Measurements from ENCODE around the gene ZNF441.
"Not testable (repeated sequence)": the region's sequence is repeated elsewhere in the genome, so short reads cannot be mapped to it uniquely, and the experiment has no call there.

Gene ZNF441

DNA sequence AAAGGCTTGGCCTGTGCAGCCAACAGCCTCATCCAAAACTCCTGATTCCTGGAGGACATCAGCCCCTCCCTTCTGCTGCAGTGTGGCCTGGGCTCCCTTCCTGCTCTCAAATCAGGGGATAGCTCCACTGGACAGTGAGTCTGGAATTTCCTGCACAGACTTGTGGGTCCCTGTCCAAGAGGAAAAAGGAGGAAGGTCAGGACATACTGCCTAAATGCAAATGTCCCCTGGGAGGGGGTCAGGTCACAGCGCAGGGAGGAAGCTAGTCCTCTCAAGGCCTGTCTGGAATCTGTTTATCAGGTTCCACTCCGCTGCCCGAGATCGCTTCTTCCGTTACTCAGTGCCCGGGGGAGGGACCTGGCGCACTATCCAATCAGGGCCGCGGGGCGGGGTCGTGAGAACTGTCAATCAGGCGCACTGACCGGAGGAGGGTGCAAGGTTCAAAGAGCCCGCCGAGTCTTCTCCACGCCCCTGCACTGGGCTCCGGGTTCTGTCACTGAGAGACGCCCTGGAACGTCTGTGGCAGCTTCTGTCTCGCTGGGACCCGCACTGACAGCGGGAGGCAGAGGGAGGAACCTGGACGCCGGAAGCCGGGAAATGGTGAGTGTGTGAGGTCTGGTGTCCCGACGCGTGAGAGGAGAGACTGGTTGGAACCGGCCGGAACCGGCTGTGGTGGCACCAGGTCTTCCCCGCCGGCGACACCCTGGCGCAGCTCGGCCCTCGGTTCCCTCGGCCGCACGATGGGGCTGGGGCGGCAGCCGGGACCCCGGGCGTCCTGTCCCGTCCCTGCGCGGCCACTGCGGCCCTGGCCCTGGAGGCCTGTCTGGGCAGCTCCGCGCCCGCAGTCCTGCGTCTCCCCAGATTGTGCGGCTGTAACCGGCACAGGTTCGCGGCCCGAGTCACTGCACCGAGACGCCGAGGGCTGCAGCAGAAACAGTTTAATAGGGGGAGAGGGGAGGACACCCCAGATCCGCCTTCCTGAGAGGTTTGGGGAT is at the start of gene ZNF441:
Gene ZNF441 (plus strand): TSS at position 404 of the 995 bp plus-strand sequence. CDS start 194 bp downstream, at position 598.
- peak; percentile 86 for DNase-seq (ENCODE audit: low read depth)

DNA sequence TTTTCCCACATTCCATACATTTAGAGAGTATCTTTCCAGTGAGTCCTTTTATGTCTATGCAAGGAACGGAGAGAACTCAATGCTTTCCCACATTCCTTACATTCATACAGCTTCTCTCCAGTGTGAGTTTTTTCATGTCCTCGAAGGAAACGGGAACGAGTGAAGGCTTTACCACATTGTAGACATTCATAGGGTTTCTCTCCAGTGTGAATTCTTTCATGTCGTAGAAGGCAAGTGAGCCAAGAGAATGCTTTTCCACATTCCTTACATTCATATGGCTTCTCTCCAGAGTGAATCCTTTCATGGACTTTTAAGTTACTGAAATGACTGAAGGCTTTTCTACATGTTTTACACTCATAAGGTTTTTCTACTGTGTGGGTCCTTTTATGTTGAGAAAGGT is 45.1 kb upstream of the ZNF441 start:
- DNase-seq (ENCODE audit: low read depth) = no peak

- DNase-seq (ENCODE audit: low read depth) = no peak
Observed at GRCh38 chr19:11722414-11722813, 44.4 kb upstream of the ZNF441 start.

DNA sequence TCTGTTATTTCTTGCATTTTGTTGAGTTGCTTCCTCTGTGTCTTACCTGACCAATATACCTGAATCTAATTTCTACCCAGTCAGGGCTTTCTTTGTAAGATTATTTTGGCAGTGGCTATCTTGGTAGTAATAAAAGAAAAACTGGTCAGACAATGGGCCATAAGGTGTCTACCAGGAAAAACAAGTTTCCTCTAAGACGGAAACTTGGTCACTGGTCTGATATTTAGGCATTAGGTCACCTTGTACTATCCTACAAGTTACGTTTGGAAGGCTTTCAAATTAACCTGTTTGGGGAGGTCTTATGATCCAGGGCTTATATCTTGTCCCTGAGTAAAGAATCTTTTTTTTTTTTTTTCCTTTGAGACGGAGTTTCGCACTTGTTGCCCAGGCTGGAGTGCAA is 37.2 kb upstream of the ZNF441 start:
- DNase-seq (ENCODE audit: low read depth) = no peak

- DNase-seq (ENCODE audit: low read depth) = no peak
Observed at GRCh38 chr19:11735375-11735774, 31.4 kb upstream of the ZNF441 start.

DNA sequence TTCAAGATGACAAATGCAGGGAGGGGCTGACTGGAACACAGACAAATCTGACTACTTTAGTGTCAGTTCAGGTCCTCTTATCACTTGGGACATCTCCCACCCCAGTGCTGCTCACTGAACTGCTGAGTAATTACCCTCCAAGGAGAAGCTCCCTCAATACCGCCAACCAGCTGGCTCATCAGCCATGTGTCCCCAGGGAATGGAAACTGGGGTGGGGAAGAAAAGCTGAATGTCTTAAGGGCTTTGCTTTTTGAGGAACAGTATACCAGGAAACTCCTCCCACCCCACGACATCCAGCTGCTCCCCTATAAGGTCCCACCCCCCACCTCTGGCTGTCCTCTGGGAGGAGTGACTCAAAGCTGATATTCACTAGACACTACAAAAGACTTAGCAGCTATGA is 30.1 kb upstream of the ZNF441 start:
- no peak for DNase-seq (ENCODE audit: low read depth)

GRCh38 chr19:11737964-11738745 is 28.6 kb upstream of the ZNF441 start:
- DNase-seq (ENCODE audit: low read depth) = no peak

DNA sequence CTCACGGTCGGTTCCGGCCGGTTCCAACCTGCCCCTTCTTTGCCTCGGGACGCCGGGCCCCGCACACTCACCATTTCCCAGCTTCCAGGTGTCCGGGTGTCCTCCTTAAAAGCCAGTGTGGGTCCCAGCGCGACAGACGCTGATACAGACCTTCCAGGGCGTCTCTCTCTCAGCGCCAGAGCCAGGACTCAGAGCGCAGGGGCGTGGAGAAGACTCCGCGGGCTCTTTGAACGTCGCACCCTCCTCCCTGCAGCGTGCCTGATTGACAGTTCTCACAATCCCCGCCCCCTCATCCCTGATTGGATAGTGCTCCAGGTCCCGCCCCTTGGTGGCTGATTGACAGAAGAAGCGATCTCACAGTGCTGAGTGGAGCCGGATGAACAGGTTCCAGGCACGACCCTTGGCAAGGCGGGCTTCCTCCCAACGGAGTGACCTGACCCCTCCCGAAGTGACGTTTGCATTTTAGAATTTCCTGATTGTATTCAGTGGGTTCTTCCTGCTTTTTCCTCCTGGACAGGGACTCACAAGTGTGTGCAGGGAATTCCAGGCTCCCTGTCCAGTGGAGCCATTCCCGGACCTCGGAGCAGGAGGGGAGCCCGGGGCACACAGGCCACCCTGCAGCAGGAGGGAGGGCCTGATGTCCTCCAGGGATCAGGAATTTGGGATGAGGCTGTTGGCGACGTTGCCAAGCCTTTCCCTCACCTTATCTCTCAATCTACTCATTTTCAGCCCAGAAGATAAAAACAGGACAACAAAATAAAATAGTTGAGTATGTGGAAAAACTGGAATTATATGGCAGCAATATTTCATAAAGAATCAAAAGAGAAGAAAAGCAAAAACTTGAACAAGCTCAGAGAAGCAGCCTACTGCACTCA is 27.8 kb upstream of the ZNF441 start, which contains the start of gene ZNF823:
Gene ZNF823 (minus strand): TSS at position 201 of the 875 bp plus-strand sequence. CDS start 127 bp downstream, at position 74.
- peak; percentile 95 for DNase-seq (ENCODE audit: low read depth)

DNA sequence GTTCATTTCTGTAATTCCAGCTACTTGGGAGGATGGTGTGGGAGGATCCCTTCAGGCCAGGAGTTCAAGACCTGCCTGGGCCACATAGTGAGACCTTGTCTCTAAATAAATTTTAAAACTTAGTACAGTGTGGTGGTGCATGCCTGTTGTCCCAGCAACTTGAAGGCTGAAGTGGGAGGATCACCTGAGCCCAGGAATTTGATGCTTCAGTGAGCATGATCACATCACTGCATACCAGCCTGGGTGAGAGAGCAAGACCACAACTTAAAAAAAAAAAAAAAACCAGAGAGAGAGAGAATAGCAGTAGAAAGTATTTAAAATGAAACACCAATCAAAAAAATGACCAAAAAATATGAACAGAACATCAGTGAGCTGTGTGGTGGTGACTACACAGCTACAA is 20.9 kb upstream of the ZNF441 start:
- no peak for DNase-seq (ENCODE audit: low read depth)

DNA sequence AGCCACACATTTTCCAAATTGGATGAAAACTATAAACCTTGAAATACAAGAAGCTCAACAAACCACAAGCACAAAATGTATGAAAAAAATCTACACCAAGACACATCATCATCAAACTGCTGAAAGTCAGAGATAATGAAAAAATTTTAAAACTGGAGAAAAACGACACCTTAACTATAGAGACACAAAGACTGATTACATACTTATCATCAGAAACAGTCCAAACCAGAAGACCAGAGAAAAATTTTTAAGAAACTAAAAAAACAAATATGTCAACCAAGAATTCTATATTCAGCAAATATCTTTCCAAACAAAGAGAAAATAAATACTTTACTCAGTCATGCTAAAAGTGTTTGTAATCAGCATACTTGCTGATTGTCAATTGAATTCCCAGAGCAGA is 19.5 kb upstream of the ZNF441 start:
- no peak for DNase-seq (ENCODE audit: low read depth)

- no peak for DNase-seq (ENCODE audit: low read depth)
Observed at GRCh38 chr19:11749751-11750150, 17.0 kb upstream of the ZNF441 start.

GRCh38 chr19:11752244-11752736 is 14.5 kb upstream of the ZNF441 start:
- no peak for DNase-seq (ENCODE audit: low read depth)

- DNase-seq (ENCODE audit: low read depth) = no peak
Observed at GRCh38 chr19:11754663-11755062, 12.1 kb upstream of the ZNF441 start.

DNA sequence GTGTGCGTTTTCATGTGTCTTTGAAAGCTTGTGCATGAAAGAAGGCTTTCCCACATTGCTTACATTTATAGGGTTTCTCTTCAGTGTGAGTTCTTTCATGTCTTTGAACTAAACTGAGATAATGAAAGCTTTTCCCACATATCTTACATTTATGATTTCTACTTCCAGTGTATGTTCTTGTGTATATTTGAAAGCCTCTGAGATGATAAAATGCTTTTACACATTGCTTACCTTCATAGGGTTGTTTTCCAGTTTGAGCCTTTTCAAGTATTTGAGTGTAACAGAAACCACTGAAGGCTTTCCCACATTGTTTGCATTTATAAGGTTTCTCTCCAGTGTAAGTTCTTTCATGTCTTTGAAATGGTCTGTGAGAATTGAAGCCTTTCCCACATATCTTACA is 9.8 kb upstream of the ZNF441 start:
- DNase-seq (ENCODE audit: low read depth) = no peak

DNA sequence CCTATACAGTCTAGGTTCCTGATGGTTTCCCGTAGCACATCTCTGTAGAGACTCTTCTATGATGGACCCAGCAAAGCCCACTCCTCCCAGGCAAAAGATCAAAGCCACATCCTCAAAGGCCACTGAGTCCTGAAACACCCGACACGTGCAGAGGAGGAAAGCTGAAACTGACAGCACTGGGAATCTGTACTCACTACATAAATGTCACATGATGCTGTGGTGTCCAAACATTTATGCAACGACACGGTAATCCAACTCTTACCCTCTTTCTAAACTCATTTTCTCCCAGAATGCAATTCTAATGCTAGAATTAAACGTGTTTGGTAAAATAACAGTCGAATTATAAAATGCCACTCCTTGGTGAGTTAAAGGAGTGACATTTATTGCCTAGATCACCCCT is 7.0 kb upstream of the ZNF441 start:
- DNase-seq (ENCODE audit: low read depth) = no peak

- no peak for DNase-seq (ENCODE audit: low read depth)
Observed at GRCh38 chr19:11763117-11763516, 3.7 kb upstream of the ZNF441 start.

- DNase-seq (ENCODE audit: low read depth) = no peak
Observed at GRCh38 chr19:11763611-11764010, 3.2 kb upstream of the ZNF441 start.

- DNase-seq (ENCODE audit: low read depth) = no peak
Observed at GRCh38 chr19:11767633-11768133, 883 bp downstream of the ZNF441 start.

- no peak for DNase-seq (ENCODE audit: low read depth)
Observed at GRCh38 chr19:11769995-11770394, 3.2 kb downstream of the ZNF441 start.

DNA sequence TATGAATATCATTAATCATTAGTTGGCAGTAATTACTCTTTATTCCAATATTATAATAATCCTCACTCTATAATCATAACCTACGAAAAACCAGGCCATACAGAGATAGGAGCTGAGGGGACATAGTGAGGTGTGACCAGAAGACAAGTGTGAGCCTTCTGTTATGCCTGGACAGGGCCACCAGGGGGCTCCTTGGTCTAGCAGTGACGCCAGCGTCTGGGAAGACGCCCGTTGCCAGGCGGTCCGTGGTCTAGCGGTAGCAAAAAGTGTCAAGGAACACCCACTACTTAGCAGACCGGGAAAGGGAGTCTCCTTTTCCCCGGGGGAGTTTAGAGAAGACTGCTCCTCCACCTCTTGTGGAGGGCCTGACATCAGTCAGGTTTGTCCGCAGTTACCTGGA is 4.7 kb downstream of the ZNF441 start:
- DNase-seq (ENCODE audit: low read depth) = not testable (repeated sequence)

- not testable (repeated sequence) for DNase-seq (ENCODE audit: low read depth)
Observed at GRCh38 chr19:11776669-11777068, 9.9 kb downstream of the ZNF441 start.
